Sigmoid colon (tissue), 4 donors: ENCODE measurements around the gene SIAH1.

ENCODE experiments used
- CTCF ChIP-seq, 4 experiments: fragments of 450-650 bp in 3 of 4; fragments of 200-600 bp in 1 of 4; IDR thresholded peaks; one replicate each; pipeline ENCODE4 v1.5.1; 2016 to 2019; ENCODE audit warnings: antibody characterized with exemption in 4 of 4, mild to moderate bottlenecking in 3 of 4, moderate library complexity in 2 of 4
- EP300 ChIP-seq, 4 donors: sonication (generic); formaldehyde crosslinking; IDR thresholded peaks; one replicate each; pipeline ENCODE4 v1.6.1; 2017; ENCODE audit warnings: antibody characterized with exemption in 4 of 4
- POLR2A ChIP-seq, 2 donors: fragments of 450-650 bp; IDR thresholded peaks; one replicate each; pipeline ENCODE4 v1.6.1; 2016; ENCODE audit warnings: antibody characterized with exemption in 2 of 2, mild to moderate bottlenecking in 2 of 2, moderate library complexity in 2 of 2
- POLR2AphosphoS5 ChIP-seq, 4 donors: sonication (generic); formaldehyde crosslinking; IDR thresholded peaks; one replicate each; pipeline ENCODE4 v1.6.1; 2017; ENCODE audit warnings: antibody characterized with exemption in 4 of 4

- TF ChIP-seq CTCF (IDR thresholded peaks at IDR 0.05): no peak
- no peak for TF ChIP-seq POLR2AphosphoS5 (IDR thresholded peaks at IDR 0.05)
- no peak for TF ChIP-seq EP300 (IDR thresholded peaks at IDR 0.05)
- no peak for TF ChIP-seq POLR2A (IDR thresholded peaks at IDR 0.05)
Observed at GRCh38 chr16:48381201-48381600, 4.0 kb downstream of the SIAH1 start.
